SK-N-SH treated with all-trans-retinoic acid at 6 μM for 48 hours (cell line): ENCODE measurements around the gene CAV3.

Source experiments
- CSRNP3 ChIP-seq: fragments of 250-450 bp; sonication (Bioruptor Pico); IDR thresholded peaks from 2 replicates; pipeline ENCODE4 v1.5.1; 2021; ENCODE audit warnings: mild to moderate bottlenecking, moderate library complexity
- GLIS3 ChIP-seq: fragments of 250-450 bp; sonication (Bioruptor Pico); IDR thresholded peaks from 2 replicates; pipeline ENCODE4 v1.5.0; 2020; ENCODE audit warnings: mild to moderate bottlenecking, moderate library complexity
- ZNF70 ChIP-seq: fragments of 450-650 bp; formaldehyde crosslinking; IDR thresholded peaks from 2 replicates; pipeline ENCODE4 v1.5.0; 2020; ENCODE audit warnings: mild to moderate bottlenecking, moderate library complexity
- ZNF8 ChIP-seq: fragments of 450-650 bp; formaldehyde crosslinking; IDR thresholded peaks from 2 replicates; pipeline ENCODE4 v1.5.0; 2020; ENCODE audit warnings: mild to moderate bottlenecking, moderate library complexity

DNA sequence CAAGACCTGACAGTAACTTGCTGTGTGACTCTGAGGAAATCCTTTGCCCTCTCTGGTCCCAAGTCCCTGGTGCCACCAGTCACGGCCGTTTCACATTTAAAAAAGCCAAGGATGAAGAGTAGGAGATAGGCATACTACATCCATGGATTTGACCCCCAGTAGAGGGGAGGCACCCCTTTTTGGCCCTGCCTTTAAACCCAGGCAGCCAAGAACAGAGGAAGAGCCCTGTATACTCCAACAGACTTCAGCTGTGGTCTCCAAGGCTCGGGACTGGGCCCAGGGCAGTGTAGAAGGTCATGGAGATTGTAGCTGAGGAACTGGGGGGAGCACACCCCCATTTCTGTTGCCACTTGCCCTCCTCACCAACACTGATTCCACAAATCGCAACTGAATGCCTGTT lies 3.7 kb downstream of the CAV3 start:
- no peak for TF ChIP-seq ZNF8
- TF ChIP-seq CSRNP3 (CRISPR knock-in tag), result no peak
- no peak for TF ChIP-seq ZNF70 (CRISPR knock-in tag)
- TF ChIP-seq GLIS3, result no peak
